Endodermal cell (in vitro differentiated cells): ENCODE results near the gene SLC30A1. TPM values are rescaled to one million over a fixed set of nuclear protein-coding genes. Genes with fewer than 3 reads are reported as not detected.

ENCODE experiments used
- DNase-seq: peaks from one replicate; pipeline ENCODE4 v3.0.0-alpha.2; 2017
- H3K27ac ChIP-seq: 2 replicates; pipeline ENCODE4 v1.5.1; 2013; ENCODE audit warnings: mild to moderate bottlenecking, low read depth, low read length, moderate library complexity
- H3K27me3 ChIP-seq: 2 replicates; pipeline ENCODE4 v1.6.1; 2013; ENCODE audit warnings: mild to moderate bottlenecking, low read length, moderate library complexity; ENCODE audit not compliant: insufficient read depth, control insufficient read depth, poor library complexity, severe bottlenecking
- H3K36me3 ChIP-seq: 2 replicates; pipeline ENCODE4 v1.7.0; 2013; ENCODE audit warnings: mild to moderate bottlenecking, low read length, moderate library complexity; ENCODE audit not compliant: control insufficient read depth, insufficient read depth
- H3K4me1 ChIP-seq: one replicate; pipeline ENCODE4 v1.7.0; 2013; ENCODE audit warnings: low read length; ENCODE audit not compliant: control insufficient read depth, insufficient read depth
- H3K4me3 ChIP-seq: 2 replicates; pipeline ENCODE4 v1.5.1; 2013; ENCODE audit warnings: mild to moderate bottlenecking, low read length, moderate library complexity
- H3K9ac ChIP-seq: 2 replicates; pipeline ENCODE4 v1.6.1; 2013; ENCODE audit warnings: mild to moderate bottlenecking, low read length, moderate library complexity; ENCODE audit not compliant: poor library complexity, severe bottlenecking; ENCODE audit errors: extremely low read depth
- H3K9me3 ChIP-seq: 2 replicates; pipeline ENCODE4 v1.6.1; 2013; ENCODE audit warnings: mild to moderate bottlenecking, low read length, moderate library complexity; ENCODE audit not compliant: control insufficient read depth
- H3K27ac Mint-ChIP-seq: 2 replicates; pipeline ENCODE4 v1.8.0; 2020; ENCODE audit warnings: mixed read lengths
- H3K27me3 Mint-ChIP-seq: 2 replicates; pipeline ENCODE4 v1.8.0; 2021; ENCODE audit warnings: mild to moderate bottlenecking, mixed read lengths; ENCODE audit not compliant: insufficient read depth
- H3K36me3 Mint-ChIP-seq: 2 replicates; pipeline ENCODE4 v1.8.0; 2020; ENCODE audit warnings: low read depth, mixed read lengths
- H3K4me1 Mint-ChIP-seq: 2 replicates; pipeline ENCODE4 v1.8.0; 2020; ENCODE audit warnings: mixed read lengths
- H3K4me3 Mint-ChIP-seq: 2 replicates; pipeline ENCODE4 v1.8.0; 2020; ENCODE audit warnings: mild to moderate bottlenecking, moderate library complexity, mixed read lengths
- H3K9me3 Mint-ChIP-seq: 2 replicates; pipeline ENCODE4 v1.8.0; 2020; ENCODE audit warnings: mild to moderate bottlenecking, mixed read lengths
- WGBS, 2 experiments: methylation state at CpG; one replicate each; pipeline versions ENCODE4 v1.1.5 to v1.1.7; 2013; ENCODE audit warnings: missing lambda C conversion rate in 2 of 2, mixed read lengths in 1 of 2; ENCODE audit not compliant: insufficient coverage in 1 of 2, insufficient read length in 1 of 2; 5-methylcytosine and 5-hydroxymethylcytosine counted together
- total RNA-seq, 2 donors: library from RNA; stranded (reverse); fragmentation: NEBNext Ultra II Directional in 1 of 2; extraction: Animal tissue kit (Norgen Biotek cat#: 25700) in 1 of 2; gene quantifications; 2 replicates in 1 of 2; 3 replicates in 1 of 2; pipeline ENCODE4 v1.2.1, GENCODE V29; 2021
- TF ChIP-seq, protein P1 (sequence below): fragments of 200-600 bp; sonication (generic); conservative IDR thresholded peaks from 2 replicates; pipeline ENCODE4 v1.5.0; 2021; ENCODE audit warnings: antibody characterized with exemption, mild to moderate bottlenecking

The SLC30A1 gene
- total RNA-seq, 2 donors from 2014 or later, result 9.0 to 14.0 TPM

DNA sequence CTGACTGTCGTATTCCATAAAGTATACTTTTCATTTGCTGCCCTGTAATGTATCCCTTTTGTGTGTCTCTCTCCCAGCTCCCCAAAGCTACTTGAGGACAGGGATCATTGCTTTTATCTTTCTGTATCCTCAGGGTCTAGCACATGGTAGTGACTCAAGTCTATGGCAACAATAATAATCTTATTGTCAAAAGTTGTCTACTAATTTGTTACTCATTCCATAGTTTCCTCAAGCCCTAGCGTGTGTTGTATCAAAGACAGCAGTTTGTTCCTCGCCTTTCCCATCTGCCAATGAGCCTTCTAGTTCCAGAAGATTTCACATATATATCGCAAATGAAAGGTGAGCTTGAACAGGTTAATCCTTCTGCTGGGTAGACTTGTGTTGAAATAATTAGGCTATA, 9.8 kb upstream of the SLC30A1 start:
- H3K27me3 Mint-ChIP-seq, result no peaks in the 10 kb centered on the region
- no peaks in the 10 kb centered on the region for H3K27me3 ChIP-seq
- H3K27ac Mint-ChIP-seq, result no peak overlapping the region
- no peak overlapping the region for H3K4me3 Mint-ChIP-seq
- no peaks in the 10 kb centered on the region for H3K36me3 ChIP-seq
- H3K9me3 ChIP-seq, result no peaks in the 10 kb centered on the region
- peaks cover 3% of the 10 kb centered on the region for H3K4me1 ChIP-seq
- 95 to 100% methylated on average over 1 to 4 of the region's 4 CpGs for WGBS, 2 experiments
- no peak overlapping the region for H3K9ac ChIP-seq
- no peaks in the 10 kb centered on the region for H3K9me3 Mint-ChIP-seq
- no peak for DNase-seq
- TF ChIP-seq, protein P1, sequence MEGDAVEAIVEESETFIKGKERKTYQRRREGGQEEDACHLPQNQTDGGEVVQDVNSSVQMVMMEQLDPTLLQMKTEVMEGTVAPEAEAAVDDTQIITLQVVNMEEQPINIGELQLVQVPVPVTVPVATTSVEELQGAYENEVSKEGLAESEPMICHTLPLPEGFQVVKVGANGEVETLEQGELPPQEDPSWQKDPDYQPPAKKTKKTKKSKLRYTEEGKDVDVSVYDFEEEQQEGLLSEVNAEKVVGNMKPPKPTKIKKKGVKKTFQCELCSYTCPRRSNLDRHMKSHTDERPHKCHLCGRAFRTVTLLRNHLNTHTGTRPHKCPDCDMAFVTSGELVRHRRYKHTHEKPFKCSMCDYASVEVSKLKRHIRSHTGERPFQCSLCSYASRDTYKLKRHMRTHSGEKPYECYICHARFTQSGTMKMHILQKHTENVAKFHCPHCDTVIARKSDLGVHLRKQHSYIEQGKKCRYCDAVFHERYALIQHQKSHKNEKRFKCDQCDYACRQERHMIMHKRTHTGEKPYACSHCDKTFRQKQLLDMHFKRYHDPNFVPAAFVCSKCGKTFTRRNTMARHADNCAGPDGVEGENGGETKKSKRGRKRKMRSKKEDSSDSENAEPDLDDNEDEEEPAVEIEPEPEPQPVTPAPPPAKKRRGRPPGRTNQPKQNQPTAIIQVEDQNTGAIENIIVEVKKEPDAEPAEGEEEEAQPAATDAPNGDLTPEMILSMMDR, result no peak
- no peak overlapping the region for H3K4me3 ChIP-seq
- H3K27ac ChIP-seq, result no peak overlapping the region
- no peaks in the 10 kb centered on the region for H3K36me3 Mint-ChIP-seq
- no peaks in the 10 kb centered on the region for H3K4me1 Mint-ChIP-seq

DNA sequence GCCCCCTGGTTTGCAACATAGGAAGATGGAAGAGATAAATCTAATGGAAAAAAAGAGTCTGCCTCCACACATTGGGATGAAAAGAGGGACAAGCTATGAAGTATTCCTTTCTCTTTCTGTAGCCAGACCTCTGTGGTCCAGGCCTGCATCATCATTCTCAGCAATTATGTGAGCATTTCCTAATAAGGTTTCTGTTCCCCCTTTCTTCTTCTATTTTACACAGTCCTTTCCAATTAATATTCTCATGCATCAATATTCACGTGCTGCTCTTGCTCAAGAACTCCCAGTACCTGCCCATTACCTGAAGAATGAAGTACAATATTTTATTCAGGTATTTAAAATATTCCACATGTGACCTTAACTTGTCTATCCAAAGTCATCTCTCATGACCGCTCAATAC, 8.2 kb upstream of the SLC30A1 start:
- DNase-seq, result no peak
- Histone ChIP-seq H3K27ac (no peak overlapping the region), H3K9me3 (no peaks in the 10 kb centered on the region), H3K27me3 (no peaks in the 10 kb centered on the region), H3K9ac (no peak overlapping the region), H3K36me3 (no peaks in the 10 kb centered on the region), H3K4me3 (no peak overlapping the region), H3K4me1 (peaks cover 3% of the 10 kb centered on the region)
- 92 to 95% methylated on average over 2 of the region's 2 CpGs for WGBS, 2 experiments
- Mint-ChIP-seq H3K27me3 (no peaks in the 10 kb centered on the region), H3K27ac (no peak overlapping the region), H3K4me1 (peaks cover under 1% of the 10 kb centered on the region), H3K4me3 (no peak overlapping the region), H3K36me3 (no peaks in the 10 kb centered on the region), H3K9me3 (no peaks in the 10 kb centered on the region)
- TF ChIP-seq, protein P1, result no peak

DNA sequence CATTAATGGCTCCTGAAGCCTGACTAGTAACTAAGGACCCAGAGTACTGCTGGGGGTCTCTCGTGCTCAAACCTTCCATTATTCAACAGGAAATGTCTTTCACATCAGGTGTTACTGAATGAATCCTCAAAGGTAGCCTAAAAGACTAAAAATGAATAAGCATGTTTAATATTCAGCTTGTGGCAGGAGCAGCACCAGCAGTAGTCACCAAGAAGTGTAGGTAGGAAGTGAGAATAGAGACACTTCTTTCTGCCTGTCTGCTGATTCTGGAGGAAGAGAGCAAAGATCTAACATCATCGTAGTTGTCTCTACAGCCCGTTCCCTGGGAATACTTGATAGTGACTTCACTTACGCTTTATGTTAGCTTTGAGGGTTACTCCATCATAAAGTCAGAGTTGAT, 7.6 kb upstream of the SLC30A1 start:
- H3K4me3 Mint-ChIP-seq, result no peak overlapping the region
- TF ChIP-seq, protein P1, result no peak
- WGBS, 2 experiments, result 91 to 100% methylated on average over 1 to 4 of the region's 4 CpGs

More for the DNA sequence above, 7.6 kb upstream of the SLC30A1 start:
- H3K27me3 ChIP-seq, result no peaks in the 10 kb centered on the region
- H3K4me3 ChIP-seq, result no peak overlapping the region
- no peaks in the 10 kb centered on the region for H3K36me3 ChIP-seq
- DNase-seq, result no peak
- no peak overlapping the region for H3K9ac ChIP-seq
- no peaks in the 10 kb centered on the region for H3K9me3 Mint-ChIP-seq
- H3K27ac ChIP-seq, result no peak overlapping the region
- no peak overlapping the region for H3K27ac Mint-ChIP-seq
- no peaks in the 10 kb centered on the region for H3K27me3 Mint-ChIP-seq
- no peaks in the 10 kb centered on the region for H3K36me3 Mint-ChIP-seq
- peaks cover 3% of the 10 kb centered on the region for H3K4me1 ChIP-seq
- H3K9me3 ChIP-seq, result no peaks in the 10 kb centered on the region
- H3K4me1 Mint-ChIP-seq, result peaks cover 6% of the 10 kb centered on the region
